SK-N-SH (cell line): Measurements from ENCODE around the gene BIRC6. TPM values are rescaled to one million over a fixed set of nuclear protein-coding genes. Genes with fewer than 3 reads are reported as not detected.

Experiments used
- CTCF ChIA-PET: fragments of 300-600, 350-600 bp; formaldehyde crosslinking; extraction: SDS; loops from one replicate; lab custom pipeline; 2021; lab: Yijun Ruan, JAX
- POLR2A ChIA-PET: fragments of 350-600 bp; sonication (Branson Sonifier 250); formaldehyde crosslinking; extraction: SDS; loops from one replicate; lab custom pipeline; 2020; ENCODE audit warnings: antibody characterized with exemption, inconsistent platforms; lab: Yijun Ruan, JAX
- DNase-seq: peaks from one replicate; pipeline ENCODE4 v3.0.0; 2012
- H2AFZ ChIP-seq: fragments of 200-600 bp; sonication (generic); 2 replicates; pipeline ENCODE4 v1.8.1; 2016; ENCODE audit warnings: antibody characterized with exemption, mild to moderate bottlenecking, low read depth
- H3F3A ChIP-seq: fragments of 200-600 bp; sonication (generic); replicated peaks from 2 replicates; pipeline ENCODE3; 2016; ENCODE audit warnings: antibody characterized with exemption, mild to moderate bottlenecking; ENCODE audit not compliant: insufficient read depth
- H3K27ac ChIP-seq, 2 experiments: fragments of 200-500 bp in 1 of 2; fragments of 200-600 bp in 1 of 2; sonication (Bioruptor generic) in 1 of 2; sonication (generic), shearing (Covaris generic) in 1 of 2; 2 replicates each; pipeline versions ENCODE4 v1.5.1 to v1.6.1; 2014 to 2016; ENCODE audit warnings: low read depth in 2 of 2, inconsistent platforms in 1 of 2, low read length in 1 of 2, mild to moderate bottlenecking in 1 of 2, mixed read lengths in 1 of 2
- H3K27me3 ChIP-seq: fragments of 200-600 bp; sonication (generic), shearing (Covaris generic); 2 replicates; pipeline ENCODE4 v1.6.1; 2016; ENCODE audit warnings: mixed run types; ENCODE audit not compliant: insufficient read depth
- H3K36me3 ChIP-seq, 2 experiments: fragments of 200-500 bp in 1 of 2; fragments of 200-600 bp in 1 of 2; sonication (Bioruptor generic) in 1 of 2; sonication (generic) in 1 of 2; replicated peaks in 1 of 2; 2 replicates each; pipeline versions ENCODE3 to v1.5.1; 2014 to 2016; ENCODE audit warnings: low read length in 1 of 2, mild to moderate bottlenecking in 1 of 2; ENCODE audit not compliant: insufficient read depth in 2 of 2, control insufficient read depth in 1 of 2
- H3K4me1 ChIP-seq, 2 experiments: fragments of 200-500 bp in 1 of 2; fragments of 200-600 bp in 1 of 2; sonication (Bioruptor generic) in 1 of 2; sonication (generic), shearing (Covaris generic) in 1 of 2; 2 replicates each; pipeline versions ENCODE4 v1.5.1 to v1.6.1; 2014 to 2016; ENCODE audit warnings: low read depth in 1 of 2, low read length in 1 of 2, mixed run types in 1 of 2; ENCODE audit not compliant: insufficient read depth in 2 of 2, control insufficient read depth in 1 of 2
- H3K4me2 ChIP-seq: fragments of 200-600 bp; sonication (generic), shearing (Covaris generic); 2 replicates; pipeline ENCODE4 v1.6.1; 2017; ENCODE audit warnings: mixed run types
- H3K4me3 ChIP-seq, 2 experiments: fragments of 200-500 bp in 1 of 2; fragments of 200-600 bp in 1 of 2; sonication (Bioruptor generic) in 1 of 2; sonication (generic), shearing (Covaris generic) in 1 of 2; 2 replicates each; pipeline versions ENCODE4 v1.5.1 to v1.8.1; 2014 to 2016; ENCODE audit warnings: low read depth in 2 of 2, inconsistent platforms in 1 of 2, low read length in 1 of 2, mild to moderate bottlenecking in 1 of 2, mixed read lengths in 1 of 2, moderate library complexity in 1 of 2
- H3K79me2 ChIP-seq: fragments of 200-600 bp; sonication (generic); 2 replicates; pipeline ENCODE4 v1.8.1; 2017; ENCODE audit warnings: mild to moderate bottlenecking; ENCODE audit not compliant: insufficient read depth
- H3K9ac ChIP-seq: fragments of 200-600 bp; sonication (generic); 2 replicates; pipeline ENCODE4 v1.6.1; 2017; ENCODE audit warnings: mixed run types
- H3K9me2 ChIP-seq: fragments of 200-600 bp; sonication (generic); 2 replicates; pipeline ENCODE4 v1.6.1; 2017; ENCODE audit warnings: mixed run types
- H3K9me3 ChIP-seq: fragments of 200-600 bp; sonication (generic); 2 replicates; pipeline ENCODE4 v1.6.1; 2017; ENCODE audit warnings: mixed run types, mild to moderate bottlenecking, moderate library complexity
- H4K20me1 ChIP-seq: fragments of 200-600 bp; sonication (generic); 2 replicates; pipeline ENCODE4 v1.6.1; 2017; ENCODE audit warnings: mild to moderate bottlenecking, mixed run types; ENCODE audit not compliant: insufficient read depth
- CHD2 ChIP-seq: fragments of 150-350 bp; IDR thresholded peaks from 2 replicates; pipeline ENCODE4 v1.6.1; 2018; ENCODE audit warnings: low read length; ENCODE audit not compliant: partially characterized antibody
- EZH2phosphoT487 ChIP-seq: fragments of 200-600 bp; sonication (generic); IDR thresholded peaks from 2 replicates; pipeline ENCODE4 v1.6.1; 2017; ENCODE audit warnings: low read depth, mixed run types, mild to moderate bottlenecking, antibody characterized with exemption, moderate library complexity, borderline replicate concordance
- FOXJ3 ChIP-seq: sonication (generic); formaldehyde crosslinking; IDR thresholded peaks from 2 replicates; pipeline ENCODE4 v1.5.1; 2020; ENCODE audit warnings: mild to moderate bottlenecking, missing genetic modification reagents
- GABPA ChIP-seq: IDR thresholded peaks from 2 replicates; pipeline ENCODE4 v1.4.0; 2012; ENCODE audit warnings: low read depth, mild to moderate bottlenecking
- GATA2 ChIP-seq: sonication (generic); formaldehyde crosslinking; IDR thresholded peaks from 2 replicates; pipeline ENCODE4 v1.5.0; 2020; ENCODE audit warnings: mild to moderate bottlenecking, missing genetic modification reagents
- JUND ChIP-seq: IDR thresholded peaks from 2 replicates; pipeline ENCODE4 v1.4.0; 2012
- MAX ChIP-seq: IDR thresholded peaks from 2 replicates; pipeline ENCODE4 v1.4.0; 2012; ENCODE audit warnings: low read depth
- MEF2A ChIP-seq: IDR thresholded peaks from 2 replicates; pipeline ENCODE4 v1.4.0; 2012; ENCODE audit warnings: low read depth, borderline replicate concordance
- MXI1 ChIP-seq: IDR thresholded peaks from 2 replicates; pipeline ENCODE4 v1.6.1; 2012; ENCODE audit warnings: mild to moderate bottlenecking, low read depth, low read length, improper control_type of control experiment
- NFIC ChIP-seq: IDR thresholded peaks from 2 replicates; pipeline ENCODE4 v1.4.0; 2012; ENCODE audit warnings: borderline replicate concordance
- RCOR1 ChIP-seq: fragments of 150-350 bp; IDR thresholded peaks from 2 replicates; pipeline ENCODE4 v1.6.1; 2017; ENCODE audit warnings: antibody characterized with exemption, low read length
- REST ChIP-seq: IDR thresholded peaks from 2 replicates; pipeline ENCODE4 v1.6.1; 2012; ENCODE audit warnings: mild to moderate bottlenecking, low read depth, low read length, moderate library complexity
- RXRA ChIP-seq: IDR thresholded peaks from 2 replicates; pipeline ENCODE4 v1.4.0; 2012; ENCODE audit warnings: low read depth, mild to moderate bottlenecking, borderline replicate concordance
- TAF1 ChIP-seq: IDR thresholded peaks from 2 replicates; pipeline ENCODE4 v1.6.1; 2012; ENCODE audit warnings: low read depth, mild to moderate bottlenecking, low read length, moderate library complexity, borderline replicate concordance
- YY1 ChIP-seq: IDR thresholded peaks from 2 replicates; pipeline ENCODE4 v1.4.0; 2012; ENCODE audit warnings: low read depth, mild to moderate bottlenecking
- WGBS: methylation state at CpG from one replicate; pipeline ENCODE4 v1.1.6; 2017; ENCODE audit warnings: low lambda C conversion rate; 5-methylcytosine and 5-hydroxymethylcytosine counted together
- polyA plus RNA-seq, 3 experiments: library from polyadenylated mRNA; depleted of rRNA; stranded (reverse); fragments of >200 nt; gene quantifications; 2 replicates each; pipeline ENCODE4 v1.2.3, GENCODE V29; 2012
- TF ChIP-seq, protein P1 (sequence below): IDR thresholded peaks from 2 replicates; pipeline ENCODE4; 2012
- TF ChIP-seq, protein P2 (sequence below): fragments of 200-600 bp; sonication (generic); IDR thresholded peaks from 2 replicates; pipeline ENCODE4 v1.6.1; 2017; ENCODE audit warnings: antibody characterized with exemption, mild to moderate bottlenecking, moderate library complexity
- TF ChIP-seq, protein P3 (sequence below): fragments of 150-350 bp; IDR thresholded peaks from 2 replicates; pipeline ENCODE4 v1.6.1; 2016; ENCODE audit warnings: mild to moderate bottlenecking, low read depth, low read length

The BIRC6 gene
- polyA plus RNA-seq, 1 of the 3 experiments (the other 2 are of a cell fraction), result 28.9 TPM

DNA sequence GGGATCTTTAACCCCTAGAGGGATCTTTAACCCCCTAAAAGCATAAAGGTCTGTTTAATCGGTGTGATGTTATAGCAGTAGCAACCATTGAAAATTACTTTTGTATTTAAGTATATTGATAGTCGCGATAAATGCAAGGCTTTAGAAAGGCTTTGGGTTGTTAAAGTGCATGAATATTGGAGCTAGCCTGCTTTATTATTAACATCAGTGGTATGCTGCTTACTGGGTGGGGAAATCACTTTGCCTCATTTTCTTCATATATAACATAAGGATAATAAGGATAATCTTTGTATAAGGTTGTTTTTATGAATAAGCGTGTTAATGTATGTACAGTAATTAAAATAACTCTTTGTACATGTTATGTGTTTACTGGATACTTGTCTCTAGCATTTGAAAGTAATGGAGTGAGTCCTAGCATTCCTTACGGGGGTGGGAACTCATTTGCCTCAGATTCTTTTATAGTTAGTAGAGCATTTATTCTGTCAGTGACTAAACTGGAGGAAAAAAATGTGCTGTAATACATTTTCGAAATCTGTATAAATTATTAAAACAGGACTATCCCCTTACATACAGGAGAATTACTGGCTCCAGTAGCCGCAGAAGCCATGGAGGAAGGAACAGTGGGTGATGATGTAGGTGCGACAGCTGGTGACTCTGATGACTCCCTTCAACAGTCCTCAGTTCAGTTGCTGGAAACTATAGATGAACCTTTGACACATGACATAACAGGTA is 122.2 kb downstream of the BIRC6 start:
- no peak overlapping the region for H3K4me3 ChIP-seq
- H3K27ac ChIP-seq, result peak overlapping the region; percentile 6 to 35; a peak in 1 of 4 replicates
- peaks cover 0 to 9% of the 10 kb centered on the region in 2 experiments; a peak in 2 of 4 replicates for H3K4me1 ChIP-seq
- no peak overlapping the region for H3K4me2 ChIP-seq
- no peak for DNase-seq
- no peaks in the 10 kb centered on the region for H3K9me2 ChIP-seq
- H3K36me3 ChIP-seq, result peaks cover 70 to 88% of the 10 kb centered on the region in 2 experiments
- H4K20me1 ChIP-seq, result no peaks in the 10 kb centered on the region
- peaks cover 15% of the 10 kb centered on the region for H3F3A ChIP-seq
- H3K27me3 ChIP-seq, result no peaks in the 10 kb centered on the region
- 91% methylated on average over 8 of the region's 8 CpGs for WGBS
- no peak overlapping the region for H3K9ac ChIP-seq
- peaks cover 23% of the 10 kb centered on the region for H3K79me2 ChIP-seq
- TF ChIP-seq YY1 (no peak), RXRA (no peak), MEF2A (no peak), JUND (no peak), CHD2 (no peak), EZH2phosphoT487 (no peak)
- TF ChIP-seq, protein P1, sequence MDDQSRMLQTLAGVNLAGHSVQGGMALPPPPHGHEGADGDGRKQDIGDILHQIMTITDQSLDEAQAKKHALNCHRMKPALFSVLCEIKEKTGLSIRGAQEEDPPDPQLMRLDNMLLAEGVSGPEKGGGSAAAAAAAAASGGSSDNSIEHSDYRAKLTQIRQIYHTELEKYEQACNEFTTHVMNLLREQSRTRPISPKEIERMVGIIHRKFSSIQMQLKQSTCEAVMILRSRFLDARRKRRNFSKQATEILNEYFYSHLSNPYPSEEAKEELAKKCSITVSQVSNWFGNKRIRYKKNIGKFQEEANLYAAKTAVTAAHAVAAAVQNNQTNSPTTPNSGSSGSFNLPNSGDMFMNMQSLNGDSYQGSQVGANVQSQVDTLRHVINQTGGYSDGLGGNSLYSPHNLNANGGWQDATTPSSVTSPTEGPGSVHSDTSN, result no peak
- TF ChIP-seq, protein P2, sequence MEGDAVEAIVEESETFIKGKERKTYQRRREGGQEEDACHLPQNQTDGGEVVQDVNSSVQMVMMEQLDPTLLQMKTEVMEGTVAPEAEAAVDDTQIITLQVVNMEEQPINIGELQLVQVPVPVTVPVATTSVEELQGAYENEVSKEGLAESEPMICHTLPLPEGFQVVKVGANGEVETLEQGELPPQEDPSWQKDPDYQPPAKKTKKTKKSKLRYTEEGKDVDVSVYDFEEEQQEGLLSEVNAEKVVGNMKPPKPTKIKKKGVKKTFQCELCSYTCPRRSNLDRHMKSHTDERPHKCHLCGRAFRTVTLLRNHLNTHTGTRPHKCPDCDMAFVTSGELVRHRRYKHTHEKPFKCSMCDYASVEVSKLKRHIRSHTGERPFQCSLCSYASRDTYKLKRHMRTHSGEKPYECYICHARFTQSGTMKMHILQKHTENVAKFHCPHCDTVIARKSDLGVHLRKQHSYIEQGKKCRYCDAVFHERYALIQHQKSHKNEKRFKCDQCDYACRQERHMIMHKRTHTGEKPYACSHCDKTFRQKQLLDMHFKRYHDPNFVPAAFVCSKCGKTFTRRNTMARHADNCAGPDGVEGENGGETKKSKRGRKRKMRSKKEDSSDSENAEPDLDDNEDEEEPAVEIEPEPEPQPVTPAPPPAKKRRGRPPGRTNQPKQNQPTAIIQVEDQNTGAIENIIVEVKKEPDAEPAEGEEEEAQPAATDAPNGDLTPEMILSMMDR, result no peak
- TF ChIP-seq, protein P3, sequence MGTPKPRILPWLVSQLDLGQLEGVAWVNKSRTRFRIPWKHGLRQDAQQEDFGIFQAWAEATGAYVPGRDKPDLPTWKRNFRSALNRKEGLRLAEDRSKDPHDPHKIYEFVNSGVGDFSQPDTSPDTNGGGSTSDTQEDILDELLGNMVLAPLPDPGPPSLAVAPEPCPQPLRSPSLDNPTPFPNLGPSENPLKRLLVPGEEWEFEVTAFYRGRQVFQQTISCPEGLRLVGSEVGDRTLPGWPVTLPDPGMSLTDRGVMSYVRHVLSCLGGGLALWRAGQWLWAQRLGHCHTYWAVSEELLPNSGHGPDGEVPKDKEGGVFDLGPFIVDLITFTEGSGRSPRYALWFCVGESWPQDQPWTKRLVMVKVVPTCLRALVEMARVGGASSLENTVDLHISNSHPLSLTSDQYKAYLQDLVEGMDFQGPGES, result no peak
- ChIA-PET CTCF (no interaction called here), POLR2A (no interaction called here)
- H2AFZ ChIP-seq, result no peak overlapping the region
- no peaks in the 10 kb centered on the region for H3K9me3 ChIP-seq

DNA sequence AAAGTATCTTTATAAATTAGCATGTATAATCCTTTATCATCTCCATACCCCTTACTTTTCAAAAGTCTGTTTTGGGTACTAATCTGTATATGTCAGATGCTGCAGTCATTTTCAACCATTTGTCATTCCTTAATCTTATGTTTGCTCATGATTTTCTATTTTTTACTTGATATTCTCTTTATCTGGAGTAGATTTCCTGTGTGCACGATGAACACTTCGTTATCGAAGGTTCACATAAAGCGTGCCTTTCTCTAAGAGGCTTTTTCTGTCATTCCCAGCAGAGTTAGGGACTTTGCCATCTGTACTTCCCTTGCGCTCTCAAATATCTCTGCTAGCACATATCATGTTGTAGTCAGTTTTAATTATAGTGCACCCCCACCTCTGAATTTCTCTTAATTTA is 123.2 kb downstream of the BIRC6 start:
- H3K36me3 ChIP-seq, result peaks cover 69 to 81% of the 10 kb centered on the region in 2 experiments

More for the DNA sequence above, 123.2 kb downstream of the BIRC6 start:
- 97% methylated on average over 5 of the region's 5 CpGs for WGBS
- H3F3A ChIP-seq, result peaks cover 22% of the 10 kb centered on the region
- H3K9me3 ChIP-seq, result no peaks in the 10 kb centered on the region
- no peaks in the 10 kb centered on the region for H3K27me3 ChIP-seq
- no peaks in the 10 kb centered on the region for H4K20me1 ChIP-seq
- no peak overlapping the region for H3K27ac ChIP-seq
- no peak for DNase-seq
- H3K4me2 ChIP-seq, result no peak overlapping the region
- no peak overlapping the region for H3K9ac ChIP-seq
- H3K9me2 ChIP-seq, result no peaks in the 10 kb centered on the region
- no peak overlapping the region for H3K4me3 ChIP-seq
- peaks cover 18% of the 10 kb centered on the region for H3K79me2 ChIP-seq
- H3K4me1 ChIP-seq, result peaks cover 5 to 12% of the 10 kb centered on the region in 2 experiments
- no peak overlapping the region for H2AFZ ChIP-seq
- TF ChIP-seq CHD2, result no peak
- no peak for TF ChIP-seq TAF1
- TF ChIP-seq MXI1, result no peak
- no peak for TF ChIP-seq GATA2 (CRISPR knock-in tag)
- no peak for TF ChIP-seq REST
- TF ChIP-seq GABPA, result no peak
- TF ChIP-seq FOXJ3 (CRISPR knock-in tag), result no peak
- TF ChIP-seq, protein P3, result no peak
- TF ChIP-seq MAX, result no peak
- TF ChIP-seq JUND, result no peak
- TF ChIP-seq RCOR1, result no peak
- no peak for TF ChIP-seq NFIC
- CTCF ChIA-PET, result no interaction called here
- POLR2A ChIA-PET, result no interaction called here
